K562 (cell line): ENCODE results near the gene ZBTB47. TPM values are rescaled to one million over a fixed set of nuclear protein-coding genes. Genes with fewer than 3 reads are reported as not detected.

Experiments used
- CBFB ChIP-seq: sonication (generic); formaldehyde crosslinking; IDR thresholded peaks from 2 replicates; pipeline ENCODE4 v1.4.0; 2020; ENCODE audit warnings: mild to moderate bottlenecking, missing genetic modification reagents
- CBX8 ChIP-seq: fragments of 200-600 bp; sonication (generic); IDR thresholded peaks from 2 replicates; pipeline ENCODE4 v1.6.1; 2012; ENCODE audit warnings: borderline replicate concordance, mixed run types, low read depth, mild to moderate bottlenecking, moderate library complexity, mixed read lengths, low read length, control low read depth, inconsistent platforms; ENCODE audit not compliant: poor library complexity, severe bottlenecking; ENCODE audit errors: extremely low read depth
- ETV6 ChIP-seq, 3 experiments: fragments of 150-350 bp in 1 of 3; sonication (generic) in 1 of 3; formaldehyde crosslinking in 1 of 3; IDR thresholded peaks; 2 replicates each; pipeline versions ENCODE4 v1.6.1 to v1.8.0; 2014 to 2022; ENCODE audit warnings: borderline replicate concordance in 2 of 3, low read depth in 2 of 3, antibody characterized with exemption in 1 of 3, low read length in 1 of 3, mild to moderate bottlenecking in 1 of 3, missing genetic modification reagents in 1 of 3
- NR2C2 ChIP-seq, 2 experiments: fragments of 200-800 bp in 1 of 2; sonication (Bioruptor generic) in 1 of 2; sonication (generic) in 1 of 2; formaldehyde crosslinking in 1 of 2; IDR thresholded peaks; 2 replicates each; pipeline versions ENCODE4 v1.6.1 to v1.8.0; 2016 to 2022; ENCODE audit warnings: mild to moderate bottlenecking in 1 of 2, missing compliant biosample characterization in 1 of 2, missing genetic modification characterization in 1 of 2, missing genetic modification reagents in 1 of 2
- RB1 ChIP-seq: fragments of 450-650 bp; IDR thresholded peaks from 2 replicates; pipeline ENCODE4 v1.6.1; 2017; ENCODE audit warnings: low read depth, mild to moderate bottlenecking
- ZNF507 ChIP-seq: conservative IDR thresholded peaks from 2 replicates; pipeline ENCODE4 v1.6.1; 2017; ENCODE audit warnings: missing genetic modification characterization, missing compliant biosample characterization
- polyA plus RNA-seq, 8 experiments: library from polyadenylated mRNA; depleted of rRNA in 4 of 8; stranded (reverse) in 5 of 8; unstranded in 3 of 8; fragments of >200 nt; fragmentation: Nextera tagmentation in 2 of 8; fragmentation: Illumina TruSeq in 1 of 8; extraction: Ambion mirVana in 2 of 8; extraction: Trizol in 1 of 8; gene quantifications; 2 replicates each; pipeline versions ENCODE4 v1.2.1 to v1.2.3, GENCODE V29; 2011 to 2014; ENCODE audit warnings: inconsistent platforms in 1 of 8, missing spikeins in 1 of 8
- total RNA-seq, 7 experiments: library from RNA; depleted of rRNA in 6 of 7; stranded (reverse); fragments of >200 nt in 6 of 7; fragmentation: Illumina TruSeq in 2 of 7; extraction: Trizol in 2 of 7; gene quantifications; 2 replicates each; pipeline versions ENCODE4 v1.2.1 to v1.2.3, GENCODE V29; 2011 to 2021; ENCODE audit warnings: low replicate concordance in 1 of 7
- TF ChIP-seq, protein P1 (sequence below), 2 experiments: fragments of 200-800 bp in 1 of 2; sonication (Bioruptor generic) in 1 of 2; sonication (generic) in 1 of 2; formaldehyde crosslinking in 1 of 2; IDR thresholded peaks in 1 of 2; conservative IDR thresholded peaks in 1 of 2; 2 replicates each; pipeline versions ENCODE4 v1.5.0 to v1.6.1; 2016 to 2020; ENCODE audit warnings: missing compliant biosample characterization in 1 of 2, missing genetic modification characterization in 1 of 2, missing genetic modification reagents in 1 of 2
- TF ChIP-seq, protein P2 (sequence below), 2 experiments: fragments of 450-650 bp; formaldehyde crosslinking in 1 of 2; IDR thresholded peaks; 2 replicates each; pipeline versions ENCODE4 v1.4.0 to v1.6.1; 2014 to 2020; ENCODE audit warnings: mild to moderate bottlenecking in 2 of 2, borderline replicate concordance in 1 of 2, low read depth in 1 of 2
- TF ChIP-seq, protein P3 (sequence below), 2 experiments: fragments of 450-650 bp in 1 of 2; sonication (generic) in 1 of 2; formaldehyde crosslinking; conservative IDR thresholded peaks; 2 replicates each; pipeline versions ENCODE4 v1.4.0 to v1.8.1; 2020 to 2022; ENCODE audit warnings: mild to moderate bottlenecking in 1 of 2, missing genetic modification reagents in 1 of 2
- TF ChIP-seq, protein P4 (sequence below): sonication (generic); formaldehyde crosslinking; IDR thresholded peaks from 2 replicates; pipeline ENCODE4 v1.8.1; 2023; ENCODE audit warnings: mild to moderate bottlenecking, missing genetic modification reagents, moderate library complexity

ZBTB47 gene
- total and polyA plus RNA-seq, 9 of the 15 experiments (the other 6 are each of a cell fraction or from before 2014, with no cell fraction given): 0.11 to 4.6 (median 1.7) TPM; not detected in 1

DNA sequence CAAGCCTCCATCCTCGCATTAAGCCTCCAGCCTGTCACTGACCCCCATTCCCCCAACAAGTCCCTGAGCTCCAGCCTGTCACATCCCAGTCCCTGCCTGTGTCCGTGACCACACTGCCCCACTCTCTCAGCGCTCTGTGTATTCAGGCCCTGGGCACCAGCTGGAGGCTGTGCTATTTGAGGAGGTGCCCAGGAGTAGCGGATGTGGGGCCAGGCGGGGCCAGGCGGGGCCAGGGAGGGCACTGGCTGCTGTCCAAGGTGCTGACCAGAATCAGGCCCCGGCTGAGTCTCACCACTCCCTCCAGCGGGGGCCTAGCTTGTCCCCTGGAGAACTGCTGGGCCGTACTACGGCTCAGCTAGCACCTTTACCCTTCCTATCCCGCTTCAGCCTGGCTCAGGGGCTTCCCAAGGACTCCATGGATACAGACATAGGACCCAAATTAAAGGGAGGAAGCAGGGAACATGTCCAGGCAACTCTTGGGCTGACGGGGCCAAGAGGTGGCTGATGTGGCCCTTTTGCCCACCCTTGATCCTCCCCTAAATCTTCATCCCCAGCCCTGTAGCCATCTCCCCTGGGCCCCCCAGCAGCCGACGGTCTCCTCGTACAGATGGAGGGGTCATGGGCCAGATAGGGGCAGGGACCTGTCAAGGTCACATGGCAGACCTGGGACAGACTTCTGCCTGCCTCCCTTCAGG, 48.0 kb downstream of the ZBTB47 start (continued):
- TF ChIP-seq, protein P1, sequence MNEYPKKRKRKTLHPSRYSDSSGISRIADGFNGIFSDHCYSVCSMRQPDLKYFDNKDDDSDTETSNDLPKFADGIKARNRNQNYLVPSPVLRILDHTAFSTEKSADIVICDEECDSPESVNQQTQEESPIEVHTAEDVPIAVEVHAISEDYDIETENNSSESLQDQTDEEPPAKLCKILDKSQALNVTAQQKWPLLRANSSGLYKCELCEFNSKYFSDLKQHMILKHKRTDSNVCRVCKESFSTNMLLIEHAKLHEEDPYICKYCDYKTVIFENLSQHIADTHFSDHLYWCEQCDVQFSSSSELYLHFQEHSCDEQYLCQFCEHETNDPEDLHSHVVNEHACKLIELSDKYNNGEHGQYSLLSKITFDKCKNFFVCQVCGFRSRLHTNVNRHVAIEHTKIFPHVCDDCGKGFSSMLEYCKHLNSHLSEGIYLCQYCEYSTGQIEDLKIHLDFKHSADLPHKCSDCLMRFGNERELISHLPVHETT (CRISPR knock-in tag; conservative IDR thresholded peaks at IDR 0.05 in 1 of 2, IDR thresholded peaks at IDR 0.05 in 1 of 2): 0 out of 4 replicates have a peak, but pooled peaks of 1 of the 2 experiments have one; percentile 32
- no peak for TF ChIP-seq ZNF507 (tag)
- TF ChIP-seq, protein P2, sequence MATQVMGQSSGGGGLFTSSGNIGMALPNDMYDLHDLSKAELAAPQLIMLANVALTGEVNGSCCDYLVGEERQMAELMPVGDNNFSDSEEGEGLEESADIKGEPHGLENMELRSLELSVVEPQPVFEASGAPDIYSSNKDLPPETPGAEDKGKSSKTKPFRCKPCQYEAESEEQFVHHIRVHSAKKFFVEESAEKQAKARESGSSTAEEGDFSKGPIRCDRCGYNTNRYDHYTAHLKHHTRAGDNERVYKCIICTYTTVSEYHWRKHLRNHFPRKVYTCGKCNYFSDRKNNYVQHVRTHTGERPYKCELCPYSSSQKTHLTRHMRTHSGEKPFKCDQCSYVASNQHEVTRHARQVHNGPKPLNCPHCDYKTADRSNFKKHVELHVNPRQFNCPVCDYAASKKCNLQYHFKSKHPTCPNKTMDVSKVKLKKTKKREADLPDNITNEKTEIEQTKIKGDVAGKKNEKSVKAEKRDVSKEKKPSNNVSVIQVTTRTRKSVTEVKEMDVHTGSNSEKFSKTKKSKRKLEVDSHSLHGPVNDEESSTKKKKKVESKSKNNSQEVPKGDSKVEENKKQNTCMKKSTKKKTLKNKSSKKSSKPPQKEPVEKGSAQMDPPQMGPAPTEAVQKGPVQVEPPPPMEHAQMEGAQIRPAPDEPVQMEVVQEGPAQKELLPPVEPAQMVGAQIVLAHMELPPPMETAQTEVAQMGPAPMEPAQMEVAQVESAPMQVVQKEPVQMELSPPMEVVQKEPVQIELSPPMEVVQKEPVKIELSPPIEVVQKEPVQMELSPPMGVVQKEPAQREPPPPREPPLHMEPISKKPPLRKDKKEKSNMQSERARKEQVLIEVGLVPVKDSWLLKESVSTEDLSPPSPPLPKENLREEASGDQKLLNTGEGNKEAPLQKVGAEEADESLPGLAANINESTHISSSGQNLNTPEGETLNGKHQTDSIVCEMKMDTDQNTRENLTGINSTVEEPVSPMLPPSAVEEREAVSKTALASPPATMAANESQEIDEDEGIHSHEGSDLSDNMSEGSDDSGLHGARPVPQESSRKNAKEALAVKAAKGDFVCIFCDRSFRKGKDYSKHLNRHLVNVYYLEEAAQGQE (IDR thresholded peaks at IDR 0.05; ENCODE audit: borderline replicate concordance): peak; percentile 100
- TF ChIP-seq, protein P2 (CRISPR knock-in tag; IDR thresholded peaks at IDR 0.05; ENCODE audit: low read depth): peak; percentile 99
- TF ChIP-seq CBFB (CRISPR knock-in tag): 0 out of 2 replicates have a peak, but pooled peaks have one; percentile 27
- no peak for TF ChIP-seq CBX8
- 0 out of 2 replicates have a peak, but pooled peaks have one; percentile 31 for TF ChIP-seq RB1
- TF ChIP-seq ETV6 (IDR thresholded peaks at IDR 0.05; ENCODE audit: borderline replicate concordance in 1 of 2, low read depth in 2 of 2, low read length in 1 of 2): no peak
- no peak; the same call in 1 of the 2 replicates for TF ChIP-seq ETV6 (CRISPR knock-in tag; IDR thresholded peaks at IDR 0.05; ENCODE audit: borderline replicate concordance)
- TF ChIP-seq NR2C2 (CRISPR knock-in tag; IDR thresholded peaks at IDR 0.05): peak; percentile 69; the same call in 1 of the 2 replicates
- no peak for TF ChIP-seq NR2C2 (tag; IDR thresholded peaks at IDR 0.05)
- TF ChIP-seq, protein P3, sequence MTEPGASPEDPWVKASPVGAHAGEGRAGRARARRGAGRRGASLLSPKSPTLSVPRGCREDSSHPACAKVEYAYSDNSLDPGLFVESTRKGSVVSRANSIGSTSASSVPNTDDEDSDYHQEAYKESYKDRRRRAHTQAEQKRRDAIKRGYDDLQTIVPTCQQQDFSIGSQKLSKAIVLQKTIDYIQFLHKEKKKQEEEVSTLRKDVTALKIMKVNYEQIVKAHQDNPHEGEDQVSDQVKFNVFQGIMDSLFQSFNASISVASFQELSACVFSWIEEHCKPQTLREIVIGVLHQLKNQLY (CRISPR knock-in tag; conservative IDR thresholded peaks at IDR 0.05): peak in 1 of 2 experiments; percentile 59; a peak in 1 of 4 replicates
- TF ChIP-seq, protein P4, sequence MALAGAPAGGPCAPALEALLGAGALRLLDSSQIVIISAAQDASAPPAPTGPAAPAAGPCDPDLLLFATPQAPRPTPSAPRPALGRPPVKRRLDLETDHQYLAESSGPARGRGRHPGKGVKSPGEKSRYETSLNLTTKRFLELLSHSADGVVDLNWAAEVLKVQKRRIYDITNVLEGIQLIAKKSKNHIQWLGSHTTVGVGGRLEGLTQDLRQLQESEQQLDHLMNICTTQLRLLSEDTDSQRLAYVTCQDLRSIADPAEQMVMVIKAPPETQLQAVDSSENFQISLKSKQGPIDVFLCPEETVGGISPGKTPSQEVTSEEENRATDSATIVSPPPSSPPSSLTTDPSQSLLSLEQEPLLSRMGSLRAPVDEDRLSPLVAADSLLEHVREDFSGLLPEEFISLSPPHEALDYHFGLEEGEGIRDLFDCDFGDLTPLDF (CRISPR knock-in tag): peak; percentile 70; the same call in 1 of the 2 replicates
